ENCODE measurements around the gene NTM.

Gene NTM

GRCh38 chr11:132347156-132348090 lies 977.0 kb downstream of the NTM start:
- Histone ChIP-seq H3K4me3 (ENCODE audit: insufficient read depth, low read depth, low read length, poor library complexity, severe bottlenecking) (no peak overlapping the region), H3K9me3 (ENCODE audit: control insufficient read depth, low read length) (no peaks in the 10 kb centered on the region), H3K27me3 (replicated peaks; ENCODE audit: control insufficient read depth, insufficient read depth, low read length, poor library complexity, severe bottlenecking) (no peaks in the 10 kb centered on the region), H3K36me3 (ENCODE audit: control insufficient read depth, insufficient read depth, low read length) (no peaks in the 10 kb centered on the region), H3K4me1 (ENCODE audit: control insufficient read depth, insufficient read depth, low read length, poor library complexity, severe bottlenecking) (peaks cover 4% of the 10 kb centered on the region), H3K27ac (ENCODE audit: insufficient read depth, low read length, poor library complexity, severe bottlenecking) (no peak overlapping the region)
- DNase-seq: no peak

- H3K4me3 ChIP-seq (ENCODE audit: insufficient read depth, low read depth, low read length, poor library complexity, severe bottlenecking): no peak overlapping the region
- no peaks in the 10 kb centered on the region for H3K9me3 ChIP-seq (ENCODE audit: control insufficient read depth, low read length)
- no peaks in the 10 kb centered on the region for H3K27me3 ChIP-seq (replicated peaks; ENCODE audit: control insufficient read depth, insufficient read depth, low read length, poor library complexity, severe bottlenecking)
- H3K36me3 ChIP-seq (ENCODE audit: control insufficient read depth, insufficient read depth, low read length): no peaks in the 10 kb centered on the region
- H3K27ac ChIP-seq (ENCODE audit: insufficient read depth, low read length, poor library complexity, severe bottlenecking): no peak overlapping the region
- no peak for DNase-seq
- peaks cover 4% of the 10 kb centered on the region for H3K4me1 ChIP-seq (ENCODE audit: control insufficient read depth, insufficient read depth, low read length, poor library complexity, severe bottlenecking)
These were observed 979.7 kb downstream of the NTM start for GRCh38 chr11:132349811-132350733.

- Histone ChIP-seq H3K4me3 (ENCODE audit: insufficient read depth, low read depth, low read length, poor library complexity, severe bottlenecking) (no peak overlapping the region), H3K9me3 (ENCODE audit: control insufficient read depth, low read length) (no peaks in the 10 kb centered on the region), H3K27me3 (replicated peaks; ENCODE audit: control insufficient read depth, insufficient read depth, low read length, poor library complexity, severe bottlenecking) (no peaks in the 10 kb centered on the region), H3K27ac (ENCODE audit: insufficient read depth, low read length, poor library complexity, severe bottlenecking) (no peak overlapping the region), H3K36me3 (ENCODE audit: control insufficient read depth, insufficient read depth, low read length) (no peaks in the 10 kb centered on the region), H3K4me1 (ENCODE audit: control insufficient read depth, insufficient read depth, low read length, poor library complexity, severe bottlenecking) (peaks cover 4% of the 10 kb centered on the region)
- no peak for DNase-seq
These were observed 980.6 kb downstream of the NTM start for GRCh38 chr11:132351050-132351449.

DNA sequence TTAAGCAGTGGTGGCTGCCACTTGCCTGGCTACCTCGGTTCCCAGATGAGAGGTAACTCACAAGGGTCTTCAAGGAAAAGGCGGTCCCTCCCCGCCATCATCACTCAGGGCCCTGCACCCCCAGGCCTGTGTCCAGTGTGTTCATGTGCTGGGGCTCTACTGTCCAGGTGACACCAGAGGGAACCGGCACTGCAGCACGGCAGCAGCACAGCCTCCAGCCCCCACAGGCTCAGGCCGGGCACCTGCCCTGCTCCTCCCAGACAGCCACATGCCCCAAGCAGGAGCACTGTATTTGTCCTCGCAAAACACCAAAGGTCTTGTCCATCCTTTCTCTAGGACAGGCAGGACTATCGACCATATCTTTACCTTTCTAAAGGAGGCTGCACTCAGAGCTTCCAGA lies 982.1 kb downstream of the NTM start:
- no peak for DNase-seq
- H3K4me3 ChIP-seq (ENCODE audit: insufficient read depth, low read depth, low read length, poor library complexity, severe bottlenecking): no peak overlapping the region
- H3K27me3 ChIP-seq (replicated peaks; ENCODE audit: control insufficient read depth, insufficient read depth, low read length, poor library complexity, severe bottlenecking): no peaks in the 10 kb centered on the region
- H3K27ac ChIP-seq (ENCODE audit: insufficient read depth, low read length, poor library complexity, severe bottlenecking): no peak overlapping the region
- no peaks in the 10 kb centered on the region for H3K9me3 ChIP-seq (ENCODE audit: control insufficient read depth, low read length)
- no peaks in the 10 kb centered on the region for H3K36me3 ChIP-seq (ENCODE audit: control insufficient read depth, insufficient read depth, low read length)
- H3K4me1 ChIP-seq (ENCODE audit: control insufficient read depth, insufficient read depth, low read length, poor library complexity, severe bottlenecking): peaks cover under 1% of the 10 kb centered on the region

DNA sequence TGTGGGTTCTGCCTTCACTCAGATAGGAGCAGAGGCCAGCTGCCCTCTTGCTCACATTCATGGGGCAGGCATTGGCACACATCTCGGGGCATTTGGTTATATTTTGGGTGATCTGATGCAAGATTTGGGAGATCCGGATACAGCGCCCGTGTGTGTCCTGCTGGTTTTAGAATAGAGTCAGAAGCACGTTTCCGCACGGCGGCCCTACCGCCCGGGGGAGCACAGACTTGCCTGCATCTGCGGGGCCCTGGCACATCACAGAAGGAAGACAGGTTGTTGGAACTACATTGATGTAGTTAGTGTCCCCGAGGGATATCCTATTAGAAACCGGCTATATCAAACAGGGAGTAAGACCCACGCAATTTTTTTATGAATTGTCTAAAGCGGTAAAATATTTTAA lies 982.8 kb downstream of the NTM start:
- H3K9me3 ChIP-seq (ENCODE audit: control insufficient read depth, low read length): no peaks in the 10 kb centered on the region
- H3K36me3 ChIP-seq (ENCODE audit: control insufficient read depth, insufficient read depth, low read length): no peaks in the 10 kb centered on the region
- no peaks in the 10 kb centered on the region for H3K27me3 ChIP-seq (replicated peaks; ENCODE audit: control insufficient read depth, insufficient read depth, low read length, poor library complexity, severe bottlenecking)
- no peak overlapping the region for H3K4me3 ChIP-seq (ENCODE audit: insufficient read depth, low read depth, low read length, poor library complexity, severe bottlenecking)
- no peak for DNase-seq
- H3K4me1 ChIP-seq (ENCODE audit: control insufficient read depth, insufficient read depth, low read length, poor library complexity, severe bottlenecking): no peaks in the 10 kb centered on the region
- H3K27ac ChIP-seq (ENCODE audit: insufficient read depth, low read length, poor library complexity, severe bottlenecking): no peak overlapping the region

- Histone ChIP-seq H3K27ac (ENCODE audit: insufficient read depth, low read length, poor library complexity, severe bottlenecking) (no peak overlapping the region), H3K9me3 (ENCODE audit: control insufficient read depth, low read length) (no peaks in the 10 kb centered on the region)
- no peak for DNase-seq
These were observed 987.6 kb downstream of the NTM start for GRCh38 chr11:132357811-132358572.

GRCh38 chr11:132358573-132358953 lies 988.1 kb downstream of the NTM start:
- H3K27ac ChIP-seq (ENCODE audit: insufficient read depth, low read length, poor library complexity, severe bottlenecking): no peak overlapping the region
- no peak for DNase-seq
- H3K36me3 ChIP-seq (ENCODE audit: control insufficient read depth, insufficient read depth, low read length): no peaks in the 10 kb centered on the region

More at GRCh38 chr11:132357811-132358572, 987.6 kb downstream of the NTM start:
- Histone ChIP-seq H3K27me3 (replicated peaks; ENCODE audit: control insufficient read depth, insufficient read depth, low read length, poor library complexity, severe bottlenecking) (no peaks in the 10 kb centered on the region), H3K4me1 (ENCODE audit: control insufficient read depth, insufficient read depth, low read length, poor library complexity, severe bottlenecking) (no peaks in the 10 kb centered on the region), H3K4me3 (ENCODE audit: insufficient read depth, low read depth, low read length, poor library complexity, severe bottlenecking) (no peak overlapping the region), H3K36me3 (ENCODE audit: control insufficient read depth, insufficient read depth, low read length) (no peaks in the 10 kb centered on the region)

DNA sequence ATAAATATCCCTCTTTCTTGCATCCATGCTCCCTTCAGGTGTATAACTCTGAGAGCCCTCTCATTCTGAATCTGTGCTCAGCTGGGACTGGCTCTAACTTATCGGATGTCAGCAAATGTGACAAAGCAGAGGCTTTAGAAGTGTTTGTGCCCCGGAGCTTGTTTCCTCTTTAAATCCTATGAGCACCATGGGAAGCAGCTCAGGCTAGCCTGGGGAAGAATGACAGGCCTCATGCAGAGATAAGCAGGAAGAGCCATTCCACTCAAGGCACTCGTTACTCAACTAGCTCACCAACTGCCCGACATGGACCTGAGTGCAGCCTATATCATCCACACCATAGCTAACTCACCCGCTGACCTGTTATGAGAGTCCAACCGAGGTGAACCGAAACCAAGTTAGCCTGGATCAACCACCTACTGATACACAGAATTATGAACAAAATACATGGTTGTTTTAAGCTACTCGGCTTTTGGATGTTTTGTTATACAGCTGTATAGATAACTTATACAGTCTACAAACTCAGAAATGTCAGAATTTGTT lies 990.7 kb downstream of the NTM start:
- no peaks in the 10 kb centered on the region for H3K36me3 ChIP-seq (ENCODE audit: control insufficient read depth, insufficient read depth, low read length)
- no peaks in the 10 kb centered on the region for H3K27me3 ChIP-seq (replicated peaks; ENCODE audit: control insufficient read depth, insufficient read depth, low read length, poor library complexity, severe bottlenecking)
- H3K4me3 ChIP-seq (ENCODE audit: insufficient read depth, low read depth, low read length, poor library complexity, severe bottlenecking): no peak overlapping the region
- H3K9me3 ChIP-seq (ENCODE audit: control insufficient read depth, low read length): no peaks in the 10 kb centered on the region
- H3K27ac ChIP-seq (ENCODE audit: insufficient read depth, low read length, poor library complexity, severe bottlenecking): no peak overlapping the region
- no peaks in the 10 kb centered on the region for H3K4me1 ChIP-seq (ENCODE audit: control insufficient read depth, insufficient read depth, low read length, poor library complexity, severe bottlenecking)
- DNase-seq: no peak

More at GRCh38 chr11:132358573-132358953, 988.1 kb downstream of the NTM start:
- Histone ChIP-seq H3K9me3 (ENCODE audit: control insufficient read depth, low read length) (no peaks in the 10 kb centered on the region), H3K4me3 (ENCODE audit: insufficient read depth, low read depth, low read length, poor library complexity, severe bottlenecking) (no peak overlapping the region), H3K27me3 (replicated peaks; ENCODE audit: control insufficient read depth, insufficient read depth, low read length, poor library complexity, severe bottlenecking) (no peaks in the 10 kb centered on the region), H3K4me1 (ENCODE audit: control insufficient read depth, insufficient read depth, low read length, poor library complexity, severe bottlenecking) (no peaks in the 10 kb centered on the region)

GRCh38 chr11:132365650-132366049 lies 995.2 kb downstream of the NTM start:
- Histone ChIP-seq H3K9me3 (ENCODE audit: control insufficient read depth, low read length) (no peaks in the 10 kb centered on the region), H3K27me3 (replicated peaks; ENCODE audit: control insufficient read depth, insufficient read depth, low read length, poor library complexity, severe bottlenecking) (no peaks in the 10 kb centered on the region), H3K36me3 (ENCODE audit: control insufficient read depth, insufficient read depth, low read length) (no peaks in the 10 kb centered on the region), H3K4me3 (ENCODE audit: insufficient read depth, low read depth, low read length, poor library complexity, severe bottlenecking) (no peak overlapping the region), H3K27ac (ENCODE audit: insufficient read depth, low read length, poor library complexity, severe bottlenecking) (no peak overlapping the region), H3K4me1 (ENCODE audit: control insufficient read depth, insufficient read depth, low read length, poor library complexity, severe bottlenecking) (no peaks in the 10 kb centered on the region)
- no peak for DNase-seq

Measured in effector memory CD4-positive, alpha-beta T cell (primary cell).